ENCODE data around the gene ZNFX1. TPM values are rescaled to one million over a fixed set of nuclear protein-coding genes. Genes with fewer than 3 reads are reported as not detected.

Gene ZNFX1
- total and polyA plus RNA-seq, 7 donors, result 8.4 to 29.6 (median 21.7) TPM

- TF ChIP-seq, protein P1, sequence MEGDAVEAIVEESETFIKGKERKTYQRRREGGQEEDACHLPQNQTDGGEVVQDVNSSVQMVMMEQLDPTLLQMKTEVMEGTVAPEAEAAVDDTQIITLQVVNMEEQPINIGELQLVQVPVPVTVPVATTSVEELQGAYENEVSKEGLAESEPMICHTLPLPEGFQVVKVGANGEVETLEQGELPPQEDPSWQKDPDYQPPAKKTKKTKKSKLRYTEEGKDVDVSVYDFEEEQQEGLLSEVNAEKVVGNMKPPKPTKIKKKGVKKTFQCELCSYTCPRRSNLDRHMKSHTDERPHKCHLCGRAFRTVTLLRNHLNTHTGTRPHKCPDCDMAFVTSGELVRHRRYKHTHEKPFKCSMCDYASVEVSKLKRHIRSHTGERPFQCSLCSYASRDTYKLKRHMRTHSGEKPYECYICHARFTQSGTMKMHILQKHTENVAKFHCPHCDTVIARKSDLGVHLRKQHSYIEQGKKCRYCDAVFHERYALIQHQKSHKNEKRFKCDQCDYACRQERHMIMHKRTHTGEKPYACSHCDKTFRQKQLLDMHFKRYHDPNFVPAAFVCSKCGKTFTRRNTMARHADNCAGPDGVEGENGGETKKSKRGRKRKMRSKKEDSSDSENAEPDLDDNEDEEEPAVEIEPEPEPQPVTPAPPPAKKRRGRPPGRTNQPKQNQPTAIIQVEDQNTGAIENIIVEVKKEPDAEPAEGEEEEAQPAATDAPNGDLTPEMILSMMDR (IDR thresholded peaks at IDR 0.05), result no peak
- no peak for ATAC-seq
- H3K9me3 ChIP-seq, result peaks cover 15% of the 10 kb centered on the region
These were observed 9.1 kb upstream of the ZNFX1 start for GRCh38 chr20:49286689-49287551.

DNA sequence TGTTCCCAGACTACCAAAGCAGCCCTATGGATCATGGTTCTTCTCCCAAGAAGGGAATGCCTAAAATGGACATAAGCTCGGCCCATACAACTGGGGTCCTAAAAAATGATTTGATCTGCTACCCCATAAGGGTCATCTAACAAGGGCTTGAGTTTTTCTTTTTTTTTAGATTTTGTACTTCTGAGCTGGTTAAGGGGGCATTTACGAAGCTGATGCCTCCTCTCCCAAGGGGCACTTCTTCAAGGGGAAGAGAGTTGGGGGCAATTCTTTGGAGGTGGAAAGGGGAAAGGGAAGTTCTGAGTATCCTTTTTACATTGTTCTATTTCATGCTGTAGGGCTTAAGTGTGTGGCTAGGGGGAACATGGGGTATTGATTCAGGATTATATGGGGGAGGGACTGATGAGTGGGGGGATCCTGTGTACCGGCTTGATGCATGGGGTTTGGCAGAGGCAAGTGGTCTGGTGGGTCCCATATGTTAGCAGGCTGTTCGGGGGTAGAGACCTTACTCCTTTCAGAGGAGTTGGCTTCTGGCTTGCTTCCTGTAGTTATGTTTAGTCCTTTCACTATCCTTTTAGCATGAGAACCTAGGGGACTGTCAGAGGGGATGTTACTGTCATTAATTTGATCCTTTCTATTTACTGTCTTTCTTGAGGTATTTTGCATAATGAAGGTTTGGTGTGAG is 8.1 kb upstream of the ZNFX1 start:
- peaks cover 15% of the 10 kb centered on the region for H3K9me3 ChIP-seq
- peaks cover 59 to 100% of the 10 kb centered on the region in 2 donors for H3K36me3 ChIP-seq (ENCODE audit: insufficient read depth in 1 of 2, low read depth in 1 of 2)
- H3K27me3 ChIP-seq (ENCODE audit: insufficient read depth in 3 of 3, low read length in 2 of 3), result no peaks in the 10 kb centered on the region
- TF ChIP-seq, protein P1 (IDR thresholded peaks at IDR 0.05), result no peak
- DNase-seq (no peak), ATAC-seq (no peak)
- no peak overlapping the region for H3K4me3 ChIP-seq
- no peak overlapping the region for H3K27ac ChIP-seq
- peaks cover 26% of the 10 kb centered on the region for H3K4me1 ChIP-seq
- 92 to 99% (median 94%) methylated on average over 4 of the region's 4 CpGs for WGBS, 3 donors
- intact Hi-C loops (cut with DNase I), result no loop called here

More at GRCh38 chr20:49286689-49287551, 9.1 kb upstream of the ZNFX1 start:
- intact Hi-C loops (cut with DNase I), result no loop called here
- DNase-seq, result no peak
- no peaks in the 10 kb centered on the region for H3K27me3 ChIP-seq (ENCODE audit: insufficient read depth in 3 of 3, low read length in 2 of 3)
- WGBS, 3 donors, result 94 to 98% (median 97%) methylated on average over 16 of the region's 16 CpGs
- no peak overlapping the region for H3K27ac ChIP-seq
- H3K4me1 ChIP-seq, result peaks cover 17% of the 10 kb centered on the region
- peaks cover 63 to 100% of the 10 kb centered on the region in 2 donors for H3K36me3 ChIP-seq (ENCODE audit: insufficient read depth in 1 of 2, low read depth in 1 of 2)
- H3K4me3 ChIP-seq, result no peak overlapping the region

GRCh38 chr20:49285233-49285668 is 7.4 kb upstream of the ZNFX1 start:
- H3K27me3 ChIP-seq (ENCODE audit: insufficient read depth in 3 of 3, low read length in 2 of 3), result no peaks in the 10 kb centered on the region
- intact Hi-C loops (cut with DNase I), result no loop called here
- H3K9me3 ChIP-seq, result peaks cover 15% of the 10 kb centered on the region
- TF ChIP-seq, protein P1 (IDR thresholded peaks at IDR 0.05), result no peak
- peaks cover 33% of the 10 kb centered on the region for H3K4me1 ChIP-seq
- 91 to 95% (median 92%) methylated on average over 1 of the region's 1 CpG for WGBS, 3 donors
- no peak for ATAC-seq
- peaks cover 62 to 100% of the 10 kb centered on the region in 2 donors for H3K36me3 ChIP-seq (ENCODE audit: insufficient read depth in 1 of 2, low read depth in 1 of 2)
- DNase-seq, result no peak
- H3K27ac ChIP-seq, result no peak overlapping the region
- H3K4me3 ChIP-seq, result no peak overlapping the region

DNA sequence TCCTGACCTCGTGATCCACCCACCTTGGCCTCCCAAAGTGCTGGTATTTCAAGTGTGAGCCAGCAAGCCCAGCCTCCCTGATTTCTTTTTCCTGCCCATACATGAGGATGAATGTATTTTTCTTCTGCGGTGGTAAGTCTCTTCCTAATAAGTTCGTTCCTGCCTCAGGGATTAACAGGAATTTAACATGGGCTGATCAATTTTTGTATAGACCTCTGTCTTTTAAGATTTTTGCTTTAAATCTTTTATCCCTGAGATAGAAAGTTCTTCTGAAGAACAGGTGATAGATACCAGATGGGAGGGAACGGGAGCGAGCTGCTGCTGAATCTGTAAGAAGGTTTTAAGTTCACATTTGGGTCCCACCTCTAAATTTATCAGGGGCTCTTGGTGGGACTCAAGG is 7.0 kb upstream of the ZNFX1 start:
- Histone ChIP-seq H3K9me3 (peaks cover 15% of the 10 kb centered on the region), H3K27me3 (ENCODE audit: insufficient read depth in 3 of 3, low read length in 2 of 3) (no peaks in the 10 kb centered on the region), H3K4me3 (no peak overlapping the region), H3K4me1 (peaks cover 37% of the 10 kb centered on the region), H3K27ac (no peak overlapping the region), H3K36me3 (ENCODE audit: insufficient read depth in 1 of 2, low read depth in 1 of 2) (peaks cover 63 to 100% of the 10 kb centered on the region in 2 donors)
- DNase-seq, result no peak
- TF ChIP-seq, protein P1 (IDR thresholded peaks at IDR 0.05), result no peak
- ATAC-seq, result no peak
- WGBS, 3 donors, result 88 to 93% (median 92%) methylated on average over 5 of the region's 5 CpGs
- intact Hi-C loops (cut with DNase I), result no loop called here
